ENCODE results near the gene ASPDH.

Gene ASPDH

DNA sequence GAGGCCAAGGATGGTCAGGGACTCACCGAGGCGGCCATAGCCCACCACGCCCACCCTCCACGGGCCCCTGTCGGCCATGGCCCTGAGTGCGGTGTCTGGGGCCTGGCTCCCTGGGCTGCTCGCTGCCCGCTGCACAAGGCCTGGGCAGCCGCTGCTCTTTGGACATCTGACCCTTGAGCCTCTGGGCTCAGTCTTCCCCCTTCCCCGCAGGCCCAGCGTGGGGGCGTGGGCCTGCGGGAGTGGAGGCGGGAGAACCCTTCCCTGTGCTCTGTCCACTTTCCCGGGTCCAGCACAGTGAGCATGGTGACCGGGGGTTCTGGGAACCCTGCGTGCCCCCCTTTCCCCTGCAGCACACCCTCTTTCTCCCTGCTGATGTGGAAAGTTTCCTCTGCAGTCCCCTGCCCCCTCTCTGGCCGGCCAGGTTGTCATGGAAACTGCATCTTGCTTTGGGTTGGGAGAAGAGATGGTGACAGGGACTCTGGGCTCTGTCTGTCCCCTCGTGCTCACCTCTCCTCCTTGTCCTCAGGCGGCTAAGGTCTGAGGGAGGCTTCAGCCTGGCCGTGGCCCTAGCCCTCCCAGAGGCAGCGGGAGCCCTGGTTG, at the start of gene ASPDH:
Gene ASPDH, minus strand, starts transcription at position 168 of the 600 bp plus-strand sequence. Its CDS starts 90 bp downstream, at position 78.
- DNase-seq (ENCODE audit: low read depth): no peak

DNA sequence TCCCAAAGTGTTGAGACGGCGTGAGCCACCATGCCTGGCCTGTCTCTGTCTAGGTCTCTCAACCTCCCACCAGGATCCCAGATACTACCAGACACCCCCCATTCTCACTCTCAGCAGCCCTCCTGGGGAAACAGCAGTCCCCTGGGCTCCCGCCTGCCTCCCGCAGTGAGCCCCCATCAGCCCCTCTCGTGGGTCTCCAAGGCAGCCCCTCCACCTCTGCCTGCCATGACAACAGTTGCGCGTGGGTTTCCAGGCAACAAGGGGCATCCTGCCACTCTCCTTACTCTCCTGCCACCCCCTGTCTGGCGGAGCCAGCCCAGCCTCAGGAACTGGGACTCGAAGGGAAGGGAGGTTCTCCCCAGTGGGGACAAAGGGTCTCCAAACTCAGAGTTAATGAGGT, 49.3 kb upstream of the ASPDH start:
- DNase-seq (ENCODE audit: low read depth): no peak

DNA sequence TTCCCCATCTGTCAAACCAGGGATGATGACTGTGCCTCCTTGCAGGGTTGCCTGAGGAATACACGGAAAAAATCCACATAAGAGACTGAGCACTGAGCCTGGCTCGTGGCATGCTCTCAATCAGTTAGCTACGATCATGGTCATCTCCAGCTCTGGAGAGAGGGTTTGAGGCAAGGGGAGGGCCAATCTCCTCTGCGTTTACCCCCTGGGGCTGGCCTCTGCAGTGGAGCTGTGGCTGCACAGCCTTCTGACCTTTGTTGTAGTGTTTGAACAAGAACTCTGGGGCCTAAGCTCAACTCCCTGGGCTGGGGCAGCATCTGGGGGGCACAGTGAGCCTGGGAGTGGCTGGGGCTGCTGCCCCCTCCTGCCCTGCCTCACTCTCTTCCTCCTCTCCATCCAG, 48.6 kb upstream of the ASPDH start:
- DNase-seq (ENCODE audit: low read depth): no peak

DNA sequence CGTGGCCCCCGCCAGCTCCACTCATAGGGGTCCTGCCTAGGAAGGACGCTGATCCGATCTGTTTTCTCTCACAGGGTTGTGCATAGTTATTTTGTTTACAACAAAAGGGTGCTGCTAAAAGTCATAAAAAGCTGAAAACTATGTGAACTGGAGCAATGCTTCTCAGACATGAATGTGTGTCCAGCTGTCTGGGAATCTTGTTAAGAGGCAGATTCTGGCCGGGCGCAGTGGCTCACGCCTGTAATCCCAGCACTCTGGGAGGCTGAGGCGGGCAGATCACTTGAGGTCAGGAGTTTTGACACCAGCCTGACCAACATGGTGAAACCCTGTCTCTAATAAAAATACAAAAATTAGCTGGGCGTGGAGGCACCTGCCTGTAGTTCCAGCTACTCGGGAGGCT, 45.9 kb upstream of the ASPDH start:
- no peak for DNase-seq (ENCODE audit: low read depth)

DNA sequence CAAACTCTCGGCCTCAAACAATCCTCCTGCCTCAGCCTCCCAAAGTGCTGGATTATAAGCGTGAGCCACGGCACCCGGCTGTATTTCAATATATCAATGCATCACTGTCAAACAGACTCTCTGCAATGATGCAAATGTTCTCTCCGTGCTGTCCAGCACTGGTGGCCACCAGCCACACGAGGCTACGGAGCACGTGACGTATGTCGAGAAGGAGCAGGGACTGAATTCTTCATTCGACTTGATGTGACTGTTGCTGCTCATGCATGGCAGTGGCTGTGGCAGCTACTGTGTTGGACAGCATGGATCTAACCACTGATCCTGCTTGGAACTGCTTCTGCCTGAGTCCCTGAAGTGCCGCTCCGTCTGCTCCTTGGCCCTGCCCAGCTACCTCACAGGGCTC, 44.7 kb upstream of the ASPDH start:
- no peak for DNase-seq (ENCODE audit: low read depth)

DNA sequence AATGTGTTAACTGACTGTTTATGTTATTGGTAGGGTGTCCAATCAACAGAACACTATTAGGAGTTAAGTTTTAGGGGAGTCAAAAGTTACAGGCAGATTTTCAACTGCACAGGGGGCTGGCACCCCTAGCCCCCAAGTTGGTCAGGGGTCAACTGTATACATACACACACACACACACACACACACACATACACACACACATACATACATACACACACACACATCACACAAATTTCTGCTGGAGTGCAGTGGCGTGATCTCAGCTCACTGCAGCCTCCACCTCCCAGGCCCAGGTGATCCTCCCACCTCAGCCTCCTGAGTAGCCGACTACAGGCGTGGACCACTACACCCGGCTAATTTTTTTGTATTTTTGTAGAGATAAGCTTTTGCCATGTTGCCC, 44.3 kb upstream of the ASPDH start:
- no peak for DNase-seq (ENCODE audit: low read depth)

DNA sequence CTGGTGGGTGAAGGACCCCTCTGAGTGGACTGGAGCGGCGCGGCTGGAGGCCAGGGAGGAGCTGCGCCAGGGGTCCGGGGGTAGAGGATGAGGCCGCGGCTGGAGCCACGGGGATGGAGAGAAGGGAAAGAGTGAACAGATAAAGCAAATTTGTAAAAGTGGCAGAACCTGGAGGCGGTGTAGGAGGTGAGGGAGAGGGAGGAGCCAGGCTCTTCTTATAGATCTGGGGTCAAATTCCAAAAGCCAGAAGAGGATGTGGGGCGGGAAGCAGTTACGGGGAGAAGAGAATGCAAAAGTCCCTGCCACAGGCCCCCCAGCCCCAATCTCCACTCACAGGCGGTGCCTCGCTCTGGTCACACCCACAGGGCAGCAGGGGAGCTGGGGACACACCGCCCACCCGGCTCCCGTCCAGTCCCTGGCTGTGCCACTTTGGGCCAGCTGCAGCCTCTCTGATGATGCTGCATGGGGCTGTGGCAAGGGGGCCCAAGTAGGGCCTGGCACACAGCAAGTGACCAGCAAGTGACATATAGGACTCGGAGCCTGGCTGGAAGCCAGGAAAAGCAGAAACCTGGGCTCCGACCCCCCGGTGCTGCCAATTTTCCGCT, 43.4 kb upstream of the ASPDH start:
- no peak for DNase-seq (ENCODE audit: low read depth)

DNA sequence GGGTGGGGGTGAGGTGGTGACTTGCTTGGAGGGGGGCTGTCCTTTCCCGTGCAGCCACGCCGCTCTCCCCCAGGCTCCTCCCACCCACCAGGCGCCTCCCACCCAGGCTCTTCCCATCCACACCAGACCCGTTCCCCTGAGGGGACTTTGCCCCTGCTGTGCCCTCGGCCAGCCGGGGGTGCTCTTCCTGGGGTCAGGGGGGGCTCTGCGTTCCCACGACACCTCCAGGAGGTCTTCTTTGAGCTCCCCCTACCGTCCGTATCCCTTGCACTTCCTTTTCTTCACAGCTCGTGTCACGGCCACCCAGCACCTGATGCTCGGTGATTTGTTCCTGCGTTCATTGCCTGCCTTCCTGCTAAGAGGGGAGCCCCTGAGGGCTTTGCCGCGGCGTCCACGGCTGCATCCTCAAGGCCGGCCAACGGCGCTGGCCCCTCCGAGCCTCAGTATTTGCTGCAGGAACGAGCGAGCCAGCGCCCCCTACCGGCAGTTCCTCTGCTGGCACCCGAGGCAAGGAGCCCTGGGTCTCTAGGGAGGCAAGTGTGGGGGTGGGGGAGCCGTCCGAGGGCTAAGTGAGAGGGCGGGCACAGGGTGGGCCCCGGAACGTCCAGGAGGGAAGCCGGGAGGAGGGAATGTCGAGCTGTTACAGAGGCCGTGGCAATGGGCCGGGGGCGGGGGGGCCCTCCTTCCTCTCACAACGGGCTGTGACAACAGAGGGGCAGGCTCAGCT, 42.7 kb upstream of the ASPDH start:
- peak; percentile 68 for DNase-seq (ENCODE audit: low read depth)

DNA sequence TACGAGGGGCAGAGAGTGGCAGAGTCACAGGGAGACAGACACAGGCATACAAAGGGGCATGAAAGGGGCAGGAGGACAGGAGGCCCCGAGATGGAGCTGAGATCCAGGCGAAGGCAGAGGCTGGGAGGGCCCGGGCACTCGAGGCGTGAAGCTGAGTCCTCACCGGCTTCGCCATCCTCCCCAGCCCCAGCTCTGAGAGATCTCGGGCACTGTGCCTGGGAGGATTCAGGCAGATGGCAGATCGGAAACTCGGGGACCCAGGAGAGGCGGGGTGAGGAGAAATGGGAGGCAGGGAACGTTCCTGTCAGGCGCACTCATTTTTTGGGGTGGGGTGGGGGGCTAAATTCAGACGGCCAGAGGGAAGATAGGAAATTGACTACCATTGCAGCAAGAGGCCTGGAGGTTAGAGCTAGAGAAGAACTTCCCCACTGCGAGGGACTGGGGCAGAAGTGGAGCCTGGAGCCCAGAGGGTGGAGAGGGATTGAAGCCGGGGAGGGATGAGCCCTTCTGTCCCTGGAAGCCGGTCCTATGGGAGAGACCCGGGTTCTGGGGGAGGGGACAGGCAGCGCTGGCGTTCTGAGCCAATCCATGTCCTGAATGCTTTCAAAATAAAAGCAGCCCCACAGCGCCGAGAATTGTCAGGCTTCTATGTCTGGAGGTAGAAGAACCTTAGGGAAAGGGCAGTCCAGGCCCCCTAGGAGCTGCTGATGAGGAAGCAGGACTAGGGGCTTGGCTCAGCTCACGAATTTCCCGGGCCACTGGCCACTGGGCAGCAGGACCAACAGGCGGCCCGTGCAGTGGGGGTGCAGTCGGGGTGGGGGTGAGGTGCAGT, 42.0 kb upstream of the ASPDH start:
- no peak for DNase-seq (ENCODE audit: low read depth)

DNA sequence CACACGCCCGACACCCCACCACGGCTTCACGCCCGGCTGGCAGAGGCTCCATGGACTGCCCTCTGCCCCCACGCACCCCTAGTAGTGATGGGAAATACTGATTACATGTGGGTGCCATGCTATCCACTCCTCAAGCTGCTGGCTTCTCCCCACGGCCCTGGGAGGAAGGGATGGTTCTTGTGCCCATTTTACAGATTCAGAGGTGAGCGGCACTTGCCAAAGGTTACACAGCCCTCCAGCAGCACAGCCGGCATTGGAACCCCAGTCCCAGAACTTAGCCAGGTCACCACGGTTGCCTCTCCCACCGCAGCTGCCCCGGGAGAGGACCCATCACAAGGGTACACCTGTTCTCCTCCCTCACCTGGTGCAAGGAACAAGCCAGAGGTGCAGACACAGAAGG, 41.3 kb upstream of the ASPDH start:
- DNase-seq (ENCODE audit: low read depth): no peak

DNA sequence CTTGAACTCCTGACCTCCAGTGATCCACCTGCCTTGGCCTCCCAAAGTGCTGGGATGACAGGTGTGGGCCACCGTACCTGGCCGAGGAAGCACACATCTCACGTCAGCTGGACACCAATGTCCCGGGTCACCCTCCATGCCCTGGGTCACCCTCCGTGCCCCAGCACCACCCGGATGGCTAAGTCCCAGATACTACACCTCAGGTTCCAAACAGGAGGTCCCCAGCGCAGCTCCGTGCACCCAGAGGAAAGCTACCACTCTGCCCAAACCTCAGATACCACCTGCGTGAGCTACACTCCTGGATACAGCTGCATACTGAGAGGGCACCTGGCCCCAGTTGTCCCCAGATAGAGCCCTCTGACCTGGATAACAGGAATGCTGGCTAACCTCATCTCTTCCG, 40.5 kb upstream of the ASPDH start:
- no peak for DNase-seq (ENCODE audit: low read depth)

DNA sequence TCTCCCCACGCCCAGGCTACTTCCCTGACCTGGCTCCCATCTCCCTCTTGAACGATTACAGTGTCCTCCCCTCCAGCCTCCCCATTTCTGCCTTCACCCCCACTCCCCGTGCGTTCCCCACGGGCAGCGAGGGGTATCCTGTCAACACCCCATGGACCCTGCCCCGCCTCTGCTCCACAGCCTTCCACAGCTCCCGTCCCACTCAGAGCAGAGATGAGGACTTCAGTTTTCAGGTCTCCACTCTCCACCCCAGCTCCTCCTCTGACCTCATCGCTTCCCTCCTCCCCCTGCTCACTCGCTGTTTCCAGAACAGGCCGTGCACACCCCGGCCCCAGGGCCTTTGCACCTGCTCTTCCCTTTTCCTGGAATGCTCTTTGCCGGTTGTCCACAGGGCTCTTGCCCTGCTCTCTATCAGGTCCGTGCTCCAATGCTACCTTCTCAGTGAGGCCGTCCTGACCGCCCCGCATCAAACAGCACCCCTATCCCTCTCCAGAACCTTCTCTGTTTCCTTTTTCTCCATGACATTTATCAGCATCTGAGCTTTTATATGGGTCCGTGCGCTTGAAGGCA, 39.5 kb upstream of the ASPDH start:
- DNase-seq (ENCODE audit: low read depth): no peak

DNA sequence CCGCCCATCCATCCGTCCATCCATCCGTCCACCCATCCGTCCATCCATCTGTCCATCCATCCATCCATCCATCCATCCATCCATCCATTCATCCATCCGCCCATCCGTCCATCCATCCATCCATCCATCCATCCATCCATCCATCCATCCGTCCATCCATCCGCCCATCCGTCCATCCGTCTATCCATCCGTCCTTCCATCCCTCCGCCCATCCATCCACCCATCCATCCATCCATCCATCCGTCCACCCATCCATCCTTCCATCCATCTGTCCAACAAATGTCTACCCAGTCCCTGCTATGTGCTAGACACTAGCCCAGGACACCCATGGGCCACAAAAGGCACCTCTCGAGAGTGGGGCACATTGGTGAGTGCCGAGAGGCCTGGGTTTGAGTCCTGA, 38.8 kb upstream of the ASPDH start:
- no peak for DNase-seq (ENCODE audit: low read depth)

DNA sequence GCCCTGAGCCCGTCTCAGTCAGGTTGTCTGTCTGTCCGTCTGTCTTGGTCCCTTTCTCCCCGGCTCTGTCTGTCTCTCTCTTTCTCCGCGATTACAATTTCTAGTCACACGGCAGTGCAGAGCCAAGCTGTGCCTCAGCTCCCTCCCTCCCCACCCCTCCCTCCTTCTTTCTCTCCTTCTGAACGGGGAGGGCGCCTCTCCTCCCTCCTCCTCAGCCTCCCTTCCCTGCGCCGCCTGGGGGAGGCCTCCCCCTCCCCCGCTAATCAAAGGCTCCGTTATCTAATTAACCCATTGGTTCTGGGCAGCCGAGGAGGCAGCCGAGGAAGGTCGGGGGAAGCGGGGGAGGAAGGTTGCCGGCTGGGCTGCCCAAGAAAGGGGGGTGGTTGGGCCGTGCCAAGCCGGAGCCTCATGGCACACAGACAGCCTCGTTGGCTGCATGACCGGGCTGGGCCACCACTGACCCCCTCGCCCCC, 38.0 kb upstream of the ASPDH start:
- no peak for DNase-seq (ENCODE audit: low read depth)

DNA sequence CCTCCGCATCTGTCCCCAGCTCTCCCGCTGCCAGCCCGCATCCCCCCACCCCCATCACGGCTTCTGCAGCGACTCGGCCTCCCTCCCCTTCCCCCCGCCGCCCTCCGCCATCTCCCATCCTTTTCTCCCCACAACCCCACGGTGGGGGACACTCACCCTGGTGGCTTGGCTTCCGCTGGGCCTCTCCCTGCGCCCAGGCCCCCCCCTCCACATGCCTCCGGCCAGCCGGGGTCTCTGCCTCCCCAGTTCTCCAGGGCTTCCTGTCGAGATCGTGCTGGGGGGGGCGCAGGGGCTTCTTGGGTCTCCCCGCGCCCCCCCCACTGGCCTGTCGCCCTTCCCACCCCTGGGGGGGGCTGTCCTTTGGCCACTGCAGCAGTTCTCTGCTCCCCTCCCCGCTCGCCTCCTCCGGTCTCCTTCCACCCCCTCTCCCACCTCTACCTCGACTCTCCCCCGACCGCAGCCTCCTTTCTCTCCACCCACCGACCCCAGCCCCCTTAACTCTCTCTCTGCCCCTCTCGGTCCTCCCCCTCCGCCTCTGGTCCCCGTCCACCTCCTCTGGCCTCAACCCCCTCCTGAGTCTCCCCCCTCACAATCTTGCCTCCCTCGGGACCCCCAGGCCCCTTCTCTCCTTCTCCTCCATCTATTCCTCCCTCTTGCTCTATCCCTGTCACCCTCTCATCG, 37.5 kb upstream of the ASPDH start:
- DNase-seq (ENCODE audit: low read depth): no peak

DNA sequence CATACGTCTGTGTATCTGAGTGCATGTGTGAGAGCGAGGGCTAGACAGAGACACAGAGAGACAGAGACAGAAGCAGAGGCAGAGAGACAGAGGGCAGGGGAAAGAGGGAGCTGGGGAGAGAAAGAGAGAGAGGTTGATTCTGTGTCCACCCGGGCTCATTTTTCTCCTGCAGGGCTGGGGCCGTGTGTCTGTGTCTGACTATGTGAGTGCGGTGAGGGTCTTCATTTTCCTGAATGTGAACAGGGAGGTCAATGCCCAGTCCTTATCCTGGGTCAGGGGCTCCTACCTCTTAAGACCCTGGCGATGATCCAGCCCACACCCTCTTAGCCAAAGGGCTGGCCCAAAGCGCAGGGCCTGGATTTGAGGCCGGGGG, 36.9 kb upstream of the ASPDH start:
- DNase-seq (ENCODE audit: low read depth): no peak

DNA sequence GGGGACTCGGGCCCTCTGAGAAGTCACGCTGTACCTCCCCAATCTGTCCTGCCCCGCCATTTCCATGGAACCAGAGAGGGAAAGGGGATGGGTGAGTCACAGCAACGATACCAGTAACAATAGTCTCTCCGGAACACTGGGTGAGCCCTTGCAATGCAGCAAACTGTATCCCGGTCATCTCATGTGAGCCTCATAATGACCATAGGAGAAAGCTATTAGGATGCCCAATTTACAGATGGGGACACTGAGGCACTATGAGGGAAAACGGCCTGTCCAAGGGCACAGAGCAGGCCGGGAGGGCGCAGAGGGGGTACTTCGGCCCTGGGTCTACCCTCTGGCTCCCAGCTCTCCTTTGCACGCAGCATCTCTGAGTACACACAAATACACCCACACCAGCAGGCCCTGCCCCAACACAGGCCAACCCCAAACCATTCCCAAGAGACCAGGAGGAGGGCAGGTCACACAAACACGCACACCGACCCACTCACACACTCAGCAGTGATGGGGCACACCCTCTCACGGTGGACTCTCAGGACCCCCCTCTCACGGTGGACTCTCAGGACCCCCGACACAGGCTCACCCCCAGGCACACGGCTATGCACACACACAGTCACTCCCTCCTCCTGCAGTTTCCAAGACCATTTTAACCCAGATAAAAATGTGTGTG, 36.3 kb upstream of the ASPDH start:
- DNase-seq (ENCODE audit: low read depth): no peak

DNA sequence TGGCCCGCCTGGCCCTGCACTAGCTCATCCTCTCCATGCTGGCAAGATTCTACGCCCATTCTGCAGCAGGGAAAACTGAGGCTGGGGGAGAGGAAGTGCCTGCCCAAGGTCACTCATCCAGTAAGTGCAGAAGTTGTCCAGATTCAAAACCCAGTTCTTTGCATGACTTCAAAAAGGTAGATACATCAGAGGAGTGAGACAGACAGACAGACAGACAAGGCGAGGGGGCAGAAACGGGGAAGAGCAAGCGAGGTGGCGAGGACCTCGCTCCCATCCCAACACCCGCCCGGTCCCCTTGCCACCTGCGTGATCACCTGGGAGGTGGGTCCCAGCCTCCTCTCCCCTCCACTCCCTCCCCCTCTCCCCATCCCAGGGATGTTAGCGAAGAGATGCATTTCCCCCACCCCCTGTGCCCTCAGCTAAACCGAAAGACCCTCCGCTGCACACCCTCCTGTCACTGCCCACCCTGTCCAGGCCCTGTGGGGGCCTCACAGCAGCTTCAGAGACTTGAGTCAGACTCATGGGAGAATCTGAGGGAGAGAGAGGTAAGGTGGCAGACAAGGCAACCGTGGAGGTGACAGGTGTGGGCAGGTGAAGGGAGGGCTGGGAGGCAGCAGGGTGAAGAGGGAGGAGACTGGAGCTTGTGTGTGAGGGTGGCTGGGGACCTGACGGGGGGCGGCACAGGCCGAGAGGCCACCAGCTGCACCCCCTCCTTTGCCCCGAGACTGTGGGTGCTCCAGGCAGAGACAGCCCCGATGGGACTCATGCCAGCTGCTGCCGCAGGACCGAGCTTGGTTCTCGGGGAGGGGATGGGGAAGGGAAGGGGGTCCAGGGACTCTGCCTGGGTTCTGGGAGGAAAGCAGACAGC, 35.6 kb upstream of the ASPDH start:
- no peak for DNase-seq (ENCODE audit: low read depth)

DNA sequence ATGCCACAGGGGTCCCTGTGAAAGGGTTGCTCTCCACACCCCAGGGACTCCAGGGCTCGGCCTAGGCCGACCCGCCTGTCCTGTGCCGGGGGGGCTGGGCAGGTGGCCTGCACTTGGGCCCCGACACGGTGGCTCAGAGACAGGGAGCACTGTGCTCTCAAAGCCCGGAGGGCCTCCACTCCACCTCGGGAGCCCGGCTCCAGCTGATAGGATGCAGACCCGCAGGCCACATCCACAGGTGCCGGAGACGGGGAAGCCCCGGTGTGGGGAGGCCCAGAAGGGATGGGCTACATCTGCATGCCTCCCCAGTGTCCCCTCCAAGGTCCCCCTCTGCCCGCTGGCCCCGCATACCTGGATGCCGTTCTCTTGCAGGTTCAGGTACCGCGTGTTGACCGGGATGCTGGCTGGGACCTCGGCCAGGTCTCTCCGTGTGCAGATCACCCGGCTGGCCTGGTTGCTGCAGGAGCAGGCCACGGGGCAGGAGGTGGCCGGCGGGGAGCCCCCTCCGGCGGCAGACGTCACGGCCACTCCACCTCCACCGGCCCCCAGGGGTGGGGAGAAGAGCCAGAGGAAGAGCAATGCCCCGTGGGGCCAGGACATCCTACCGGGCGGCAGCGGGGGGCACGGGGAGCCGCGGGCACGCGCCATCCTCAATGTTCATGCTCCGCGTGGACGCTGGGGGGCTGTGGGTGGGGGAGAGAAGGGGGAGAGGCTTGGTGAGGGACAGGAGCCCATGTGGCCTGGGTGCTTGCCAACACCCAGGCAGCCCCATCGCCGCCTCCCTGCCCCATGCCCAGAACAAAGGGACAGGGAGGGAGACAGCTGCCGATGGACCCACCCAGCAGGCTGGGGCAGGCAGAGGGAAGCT, 34.7 kb upstream of the ASPDH start:
- DNase-seq (ENCODE audit: low read depth): no peak

Data from activated T-cell treated with anti-CD3 and anti-CD28 coated beads for 24 hours (primary cell).